GM12865 (cell line): ENCODE measurements around the gene ITGA3.
"Not testable (repeated sequence)": the region's sequence is repeated elsewhere in the genome, so short reads cannot be mapped to it uniquely, and the experiment has no call there.

Experiments used
- DNase-seq: peaks from one replicate; pipeline ENCODE4 v3.0.0; 2010; ENCODE audit warnings: low read depth
- H3K4me3 ChIP-seq: 2 replicates; pipeline ENCODE4 v1.5.1; 2011; ENCODE audit warnings: mild to moderate bottlenecking, low read depth, low read length, control low read depth
- CTCF ChIP-seq: IDR thresholded peaks from 2 replicates; pipeline ENCODE4 v1.5.1; 2011; ENCODE audit warnings: low read length, control low read depth, low read depth, inconsistent platforms; ENCODE audit not compliant: insufficient read depth; ENCODE audit errors: missing control alignments

Gene ITGA3

GRCh38 chr17:50034498-50035364 lies 21.2 kb upstream of the ITGA3 start:
- no peak for DNase-seq
- no peak for TF ChIP-seq CTCF
- no peak overlapping the region for H3K4me3 ChIP-seq

- no peak overlapping the region for H3K4me3 ChIP-seq
- no peak for DNase-seq
- no peak for TF ChIP-seq CTCF
These were observed 20.5 kb upstream of the ITGA3 start for GRCh38 chr17:50035421-50035879.

GRCh38 chr17:50035945-50036344 lies 20.0 kb upstream of the ITGA3 start:
- no peak overlapping the region for H3K4me3 ChIP-seq
- no peak for DNase-seq
- TF ChIP-seq CTCF: no peak

GRCh38 chr17:50036455-50037261 lies 19.3 kb upstream of the ITGA3 start:
- no peak for DNase-seq
- no peak for TF ChIP-seq CTCF
- H3K4me3 ChIP-seq: no peak overlapping the region

GRCh38 chr17:50037321-50038107 lies 18.4 kb upstream of the ITGA3 start:
- H3K4me3 ChIP-seq: no peak overlapping the region
- no peak for TF ChIP-seq CTCF
- DNase-seq: no peak

- DNase-seq: no peak
- TF ChIP-seq CTCF: no peak
- no peak overlapping the region for H3K4me3 ChIP-seq
These were observed 16.9 kb upstream of the ITGA3 start for GRCh38 chr17:50039058-50039457.

GRCh38 chr17:50040496-50040895 lies 15.4 kb upstream of the ITGA3 start:
- not testable (repeated sequence) for H3K4me3 ChIP-seq, DNase-seq
